T-helper 9 cell (primary cell): Measurements from ENCODE around the gene ESD.
A peak's percentile ranks its signal among the peaks of the same experiment; 100 is the strongest.
"Not testable (repeated sequence)": the region's sequence is repeated elsewhere in the genome, so short reads cannot be mapped to it uniquely, and the experiment has no call there.

Experiments used
- DNase-seq: peaks from one replicate; pipeline ENCODE4 v3.0.0-alpha.2; 2020
- total RNA-seq, 2 donors: gene quantifications; one replicate each; lab custom pipeline; 2026; lab: John Stamatoyannopoulos, UW

The ESD gene
- 30.4 to 72.6 reads per million in 2 donors for total RNA-seq

GRCh38 chr13:46796515-46797474, at the start of gene ESD:
TSS of gene ESD (minus strand) at chr13:46797161. CDS start at chr13:46791413, 5,748 bp downstream.
- DNase-seq = peak; percentile 87

GRCh38 chr13:46846726-46847125, 49.8 kb upstream of the ESD start:
- DNase-seq = no peak

GRCh38 chr13:46845146-46845545, 48.2 kb upstream of the ESD start:
- DNase-seq = no peak

- DNase-seq = no peak
Measured at GRCh38 chr13:46844431-46844830, 47.5 kb upstream of the ESD start.

- DNase-seq = no peak
Measured at GRCh38 chr13:46839399-46839798, 42.4 kb upstream of the ESD start.

GRCh38 chr13:46834657-46835056, 37.7 kb upstream of the ESD start:
- DNase-seq = no peak

GRCh38 chr13:46831588-46832194, 34.7 kb upstream of the ESD start:
- no peak for DNase-seq

GRCh38 chr13:46830405-46831005, 33.5 kb upstream of the ESD start:
- DNase-seq = no peak

- no peak for DNase-seq
Measured at GRCh38 chr13:46822551-46822950, 25.6 kb upstream of the ESD start.

GRCh38 chr13:46817838-46818476, 21.0 kb upstream of the ESD start:
- no peak for DNase-seq

GRCh38 chr13:46817095-46817494, 20.1 kb upstream of the ESD start:
- DNase-seq = no peak

GRCh38 chr13:46816371-46816770, 19.4 kb upstream of the ESD start:
- DNase-seq = no peak

- no peak for DNase-seq
Measured at GRCh38 chr13:46812301-46812797, 15.4 kb upstream of the ESD start.

GRCh38 chr13:46810440-46810839, 13.5 kb upstream of the ESD start:
- no peak for DNase-seq

- not testable (repeated sequence) for DNase-seq
Measured at GRCh38 chr13:46804921-46805320, 8.0 kb upstream of the ESD start.

GRCh38 chr13:46804391-46804815, 7.4 kb upstream of the ESD start:
- no peak for DNase-seq

GRCh38 chr13:46803586-46803985, 6.6 kb upstream of the ESD start:
- no peak for DNase-seq

- no peak for DNase-seq
Measured at GRCh38 chr13:46801858-46802257, 4.9 kb upstream of the ESD start.

GRCh38 chr13:46799139-46799538, 2.2 kb upstream of the ESD start:
- no peak for DNase-seq

- DNase-seq = no peak
Measured at GRCh38 chr13:46797501-46798237, 708 bp upstream of the ESD start.

GRCh38 chr13:46796129-46796514, 839 bp downstream of the ESD start:
- DNase-seq = no peak

- DNase-seq = no peak
Measured at GRCh38 chr13:46795321-46795720, 1.6 kb downstream of the ESD start.
